Keratinocyte (primary cell): ENCODE measurements around the gene NEGR1. TPM values are rescaled to one million over a fixed set of nuclear protein-coding genes. Genes with fewer than 3 reads are reported as not detected.

Experiments
- DNase-seq: peaks from one replicate; pipeline ENCODE4 v3.0.0-alpha.2; 2011; ENCODE audit warnings: low read depth, missing footprints, low spot score
- FAIRE-seq: peaks from 2 replicates; lab custom pipeline; 2011; peaks lifted over from hg19 to GRCh38; lab: Jason Lieb, UNC
- H2AFZ ChIP-seq: 2 replicates; pipeline ENCODE4 v1.6.0; 2012; ENCODE audit warnings: low read length, control low read depth, inconsistent platforms; ENCODE audit not compliant: control insufficient read depth
- H3K27ac ChIP-seq: 2 replicates; pipeline ENCODE4 v1.5.1; 2011; ENCODE audit warnings: low read length; ENCODE audit not compliant: control insufficient read depth, insufficient read depth
- H3K27me3 ChIP-seq: 3 replicates; pipeline ENCODE4 v1.6.0; 2011; ENCODE audit warnings: low read length; ENCODE audit not compliant: control insufficient read depth, insufficient read depth; ENCODE audit errors: extremely low read depth
- H3K36me3 ChIP-seq, 2 experiments: 2 replicates in 1 of 2; 3 replicates in 1 of 2; pipeline ENCODE4 v1.5.1; 2011; ENCODE audit warnings: low read length in 2 of 2, mild to moderate bottlenecking in 1 of 2; ENCODE audit not compliant: control insufficient read depth in 2 of 2, insufficient read depth in 2 of 2; ENCODE audit errors: extremely low read depth in 1 of 2
- H3K4me1 ChIP-seq: 3 replicates; pipeline ENCODE4 v1.5.1; 2011; ENCODE audit warnings: low read length; ENCODE audit not compliant: control insufficient read depth, insufficient read depth; ENCODE audit errors: extremely low read depth
- H3K4me2 ChIP-seq: 3 replicates; pipeline ENCODE4 v1.6.0; 2011; ENCODE audit warnings: low read depth, low read length; ENCODE audit not compliant: control insufficient read depth, insufficient read depth; ENCODE audit errors: extremely low read depth
- H3K4me3 ChIP-seq, 3 experiments: fragments of 200-600 bp in 1 of 3; sonication (generic) in 1 of 3; 2 replicates in 2 of 3; 3 replicates in 1 of 3; pipeline ENCODE4 v1.5.1; 2011 to 2016; ENCODE audit warnings: low read length in 3 of 3, mild to moderate bottlenecking in 3 of 3, control low read depth in 2 of 3, inconsistent platforms in 1 of 3, low read depth in 1 of 3, mixed read lengths in 1 of 3, mixed run types in 1 of 3, moderate library complexity in 1 of 3; ENCODE audit not compliant: control insufficient read depth in 2 of 3, insufficient read depth in 2 of 3; ENCODE audit errors: extremely low read depth in 1 of 3
- H3K79me2 ChIP-seq: 2 replicates; pipeline ENCODE4 v1.6.0; 2012; ENCODE audit warnings: low read length; ENCODE audit not compliant: control insufficient read depth, insufficient read depth
- H3K9ac ChIP-seq: 3 replicates; pipeline ENCODE4 v1.6.0; 2011; ENCODE audit warnings: low read length; ENCODE audit not compliant: control insufficient read depth, insufficient read depth; ENCODE audit errors: extremely low read depth
- H3K9me1 ChIP-seq: 3 replicates; pipeline ENCODE4 v1.6.0; 2011; ENCODE audit warnings: low read length; ENCODE audit not compliant: control insufficient read depth, insufficient read depth; ENCODE audit errors: extremely low read depth
- H3K9me3 ChIP-seq: 2 replicates; pipeline ENCODE4 v1.5.1; 2012; ENCODE audit warnings: low read depth, low read length; ENCODE audit not compliant: control insufficient read depth
- H4K20me1 ChIP-seq: 3 replicates; pipeline ENCODE4 v1.6.0; 2011; ENCODE audit warnings: low read length; ENCODE audit not compliant: control insufficient read depth, insufficient read depth; ENCODE audit errors: extremely low read depth
- CTCF ChIP-seq, 3 experiments: IDR thresholded peaks in 1 of 3; conservative IDR thresholded peaks in 1 of 3; optimal IDR thresholded peaks in 1 of 3; 2 replicates in 2 of 3; 3 replicates in 1 of 3; pipeline versions ENCODE3 to v1.5.1; 2011; ENCODE audit warnings: low read length in 3 of 3, mild to moderate bottlenecking in 3 of 3, moderate library complexity in 2 of 3, control low read depth in 1 of 3, inconsistent platforms in 1 of 3; ENCODE audit not compliant: insufficient read depth in 2 of 3; ENCODE audit errors: extremely low read depth in 1 of 3
- EZH2 ChIP-seq: IDR thresholded peaks from one replicate; pipeline ENCODE4 v1.6.1; 2012; ENCODE audit warnings: inconsistent platforms, mild to moderate bottlenecking, low read length, moderate library complexity
- dilution Hi-C: fragments of 300-500 bp; cut with MboI; formaldehyde crosslinking; loops from one replicate; pipeline ENCODE4 v1.7.0; 2020; ENCODE audit warnings: low sequenced_read_pairs; ENCODE audit not compliant: extremely low pct_ligation_motif_present
- polyA plus RNA-seq, 5 experiments: library from polyadenylated mRNA; depleted of rRNA in 3 of 5; stranded (reverse) in 3 of 5; stranded (forward) in 1 of 5; unstranded in 1 of 5; fragments of >200 nt; gene quantifications; 1 replicate in 1 of 5; 2 replicates in 3 of 5; 3 replicates in 1 of 5; pipeline versions ENCODE4 v1.2.1 to v1.2.3, GENCODE V29; 2011 to 2012; ENCODE audit warnings: missing spikeins in 2 of 5, low read depth in 1 of 5, low replicate concordance in 1 of 5

NEGR1 gene
- polyA plus RNA-seq, 1 donor (not counting 4 experiments of a cell fraction or from before 2014, with no cell fraction given): 1.6 TPM

GRCh38 chr1:72009173-72010093 is 272.9 kb downstream of the NEGR1 start:
- no peak overlapping the region for H3K4me2 ChIP-seq
- H4K20me1 ChIP-seq: no peaks in the 10 kb centered on the region
- H3K27ac ChIP-seq: no peak overlapping the region
- no peak for FAIRE-seq
- dilution Hi-C loops: no loop called here
- no peak overlapping the region for H3K4me3 ChIP-seq
- H2AFZ ChIP-seq: no peak overlapping the region
- DNase-seq: no peak
- H3K79me2 ChIP-seq: no peaks in the 10 kb centered on the region
- no peaks in the 10 kb centered on the region for H3K9me3 ChIP-seq
- TF ChIP-seq EZH2 (no peak), CTCF (optimal IDR thresholded peaks at IDR 0.05 in 1 of 3, IDR thresholded peaks at IDR 0.05 in 1 of 3, conservative IDR thresholded peaks at IDR 0.05 in 1 of 3; ENCODE audit: extremely low read depth in 1 of 3, insufficient read depth in 2 of 3, low read length in 3 of 3) (no peak)
- H3K9me1 ChIP-seq: no peaks in the 10 kb centered on the region
- no peaks in the 10 kb centered on the region for H3K36me3 ChIP-seq
- H3K27me3 ChIP-seq: no peaks in the 10 kb centered on the region
- no peaks in the 10 kb centered on the region for H3K4me1 ChIP-seq
- H3K9ac ChIP-seq: no peak overlapping the region

- no peaks in the 10 kb centered on the region for H3K9me1 ChIP-seq
- no peak overlapping the region for H3K27ac ChIP-seq
- no peaks in the 10 kb centered on the region for H3K9me3 ChIP-seq
- TF ChIP-seq CTCF (optimal IDR thresholded peaks at IDR 0.05 in 1 of 3, IDR thresholded peaks at IDR 0.05 in 1 of 3, conservative IDR thresholded peaks at IDR 0.05 in 1 of 3; ENCODE audit: extremely low read depth in 1 of 3, insufficient read depth in 2 of 3, low read length in 3 of 3): no peak
- TF ChIP-seq EZH2: no peak
- H3K4me2 ChIP-seq: no peak overlapping the region
- dilution Hi-C loops: no loop called here
- H3K27me3 ChIP-seq: no peaks in the 10 kb centered on the region
- DNase-seq (no peak), FAIRE-seq (no peak)
- no peaks in the 10 kb centered on the region for H3K36me3 ChIP-seq
- no peak overlapping the region for H3K9ac ChIP-seq
- no peaks in the 10 kb centered on the region for H3K4me1 ChIP-seq
- no peaks in the 10 kb centered on the region for H3K79me2 ChIP-seq
- H3K4me3 ChIP-seq: no peak overlapping the region
- H2AFZ ChIP-seq: no peak overlapping the region
- no peaks in the 10 kb centered on the region for H4K20me1 ChIP-seq
Measured at GRCh38 chr1:72007312-72007711, 275.0 kb downstream of the NEGR1 start.
